Islet of Langerhans (tissue), 1 donor: ENCODE data around the gene RASSF10.

ENCODE experiments used
- FAIRE-seq: peaks from one replicate; lab custom pipeline; 2011; peaks lifted over from hg19 to GRCh38; lab: Jason Lieb, UNC

The RASSF10 gene

DNA sequence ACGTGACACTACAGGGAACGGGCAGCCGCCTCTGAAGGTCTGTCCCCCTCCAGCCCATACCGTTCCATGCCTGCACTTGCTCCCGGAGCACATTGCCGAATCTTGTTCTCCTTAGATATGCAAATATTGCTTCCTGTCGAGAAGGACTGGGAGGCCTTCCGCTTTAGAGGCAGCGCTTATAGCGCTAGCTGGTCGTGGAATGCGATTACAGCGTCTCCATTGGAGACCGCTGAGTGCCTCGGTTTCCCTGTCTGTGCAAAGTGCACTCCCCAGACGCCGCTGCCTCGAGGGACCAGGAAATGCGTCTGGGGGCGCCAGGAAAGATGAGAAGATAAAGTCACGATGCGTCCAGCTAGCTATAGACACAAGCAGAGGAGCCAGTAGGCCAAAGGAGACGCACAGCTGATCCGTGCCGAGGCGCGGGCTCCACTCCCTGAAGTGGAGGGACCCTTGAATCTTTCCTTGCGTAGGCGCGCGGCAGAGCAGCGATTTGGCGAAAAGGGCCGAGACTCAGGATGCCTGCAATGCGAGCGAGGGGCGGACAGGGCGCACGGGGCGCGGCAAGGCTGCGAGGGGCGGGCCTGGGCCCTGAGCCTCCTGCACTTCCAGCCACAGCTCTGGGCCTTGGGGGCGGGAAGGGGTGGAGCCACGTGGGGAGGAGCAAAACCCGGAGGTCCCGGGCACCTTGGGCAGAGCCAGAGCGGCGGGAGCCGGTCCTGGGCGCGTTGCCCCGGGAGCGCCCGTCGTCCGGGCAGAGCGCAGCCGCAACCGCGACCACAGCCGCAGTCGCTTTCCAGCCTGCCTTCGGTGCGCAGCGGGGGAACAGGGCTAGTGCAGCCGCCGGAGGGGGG lies at the start of gene RASSF10:
Gene RASSF10 (plus strand): TSS at position 692 of the 851 bp plus-strand sequence. CDS start 261 bp downstream, outside the sequence.
- FAIRE-seq, result no peak

DNA sequence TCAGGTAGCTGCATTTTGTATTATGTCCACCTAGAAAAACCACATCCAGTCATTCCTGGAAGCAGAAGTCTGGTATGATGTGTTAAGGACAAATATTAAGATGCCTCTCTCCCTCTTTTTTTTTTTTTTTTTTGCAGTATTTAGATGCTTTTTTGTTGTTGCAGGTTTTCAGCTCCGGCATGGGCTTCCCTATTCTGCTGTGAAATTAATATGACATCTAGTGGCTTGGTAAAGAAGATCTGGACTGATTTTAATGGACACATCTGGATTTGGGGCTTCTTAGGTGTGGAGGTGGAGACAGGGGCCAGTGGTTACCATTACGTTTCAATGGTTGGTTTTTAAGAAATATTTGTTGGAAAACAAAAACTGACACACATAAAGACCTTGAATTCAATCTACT lies 47.5 kb upstream of the RASSF10 start:
- no peak for FAIRE-seq

DNA sequence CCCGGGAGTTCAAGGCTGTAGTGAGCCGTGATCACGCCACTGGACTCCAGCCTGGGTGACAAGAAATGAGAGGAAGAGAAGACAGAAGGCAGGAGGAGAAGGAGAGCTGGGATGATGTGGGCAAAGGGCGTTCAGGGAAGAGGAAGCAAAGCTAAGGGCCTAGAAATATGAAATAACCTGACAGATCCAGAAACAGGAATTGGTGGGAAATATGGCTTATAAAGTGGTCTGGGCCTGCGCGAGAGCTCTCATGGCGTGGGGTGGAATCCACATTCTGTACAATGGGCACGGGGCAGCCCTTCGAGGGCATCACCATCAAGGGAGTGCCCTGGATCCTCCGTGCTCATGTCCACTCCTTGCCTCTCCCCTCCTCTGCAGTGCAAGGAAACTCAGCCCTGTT lies 46.8 kb upstream of the RASSF10 start:
- no peak for FAIRE-seq

DNA sequence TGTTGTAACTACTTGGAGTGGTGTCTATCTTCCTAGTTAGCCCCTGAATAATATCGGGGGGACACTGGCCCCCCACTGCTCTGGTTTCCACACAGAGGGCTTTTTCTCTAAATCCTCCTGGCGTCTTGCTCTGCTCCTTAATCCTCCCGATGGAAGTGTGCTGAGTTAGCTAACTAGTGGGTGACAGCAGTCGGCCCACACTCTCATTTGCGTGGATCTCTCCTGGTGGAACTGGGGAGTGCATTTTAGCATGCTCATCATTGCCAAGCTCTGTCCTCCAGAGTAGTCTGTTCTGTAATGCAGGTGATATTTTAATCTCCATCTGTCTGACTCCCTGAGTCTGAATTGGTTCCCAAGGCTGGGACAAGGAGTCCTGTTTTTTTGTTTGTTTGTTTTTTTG lies 46.1 kb upstream of the RASSF10 start:
- FAIRE-seq, result no peak

DNA sequence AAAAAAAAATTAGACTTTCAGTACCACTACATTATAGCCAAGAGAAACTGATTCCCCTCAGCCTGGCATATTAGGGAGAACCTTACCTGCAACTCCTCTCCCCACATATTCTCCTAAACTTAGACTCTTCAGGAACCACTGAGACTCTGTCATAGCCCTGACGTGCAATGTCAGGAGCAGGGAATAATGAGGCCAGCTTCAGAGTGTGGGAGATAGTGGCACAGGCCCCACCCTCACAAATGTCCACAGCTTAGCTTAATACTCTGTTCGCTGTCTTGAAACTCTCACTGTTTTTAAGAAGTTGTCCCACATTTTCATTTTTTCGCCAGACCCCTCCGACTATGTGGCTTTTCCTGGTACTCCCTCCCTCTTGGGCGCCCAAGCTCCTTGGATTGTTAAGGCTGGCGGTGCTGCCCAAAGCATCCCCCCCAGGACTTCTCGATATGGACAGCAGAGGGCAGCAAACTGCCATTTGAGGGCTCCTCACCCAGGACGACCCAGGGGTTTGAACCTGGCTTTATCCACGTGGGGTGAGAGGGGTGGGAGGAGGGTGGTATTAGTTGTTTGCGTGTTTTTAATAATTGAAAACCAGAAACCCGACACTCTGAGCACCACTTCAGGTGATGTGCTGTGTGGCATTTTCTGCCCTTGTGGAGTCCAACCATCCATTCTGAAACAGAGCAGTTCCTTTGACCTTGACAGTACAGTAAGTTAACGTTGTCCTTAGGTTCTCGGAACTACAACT lies 45.2 kb upstream of the RASSF10 start:
- FAIRE-seq, result no peak

DNA sequence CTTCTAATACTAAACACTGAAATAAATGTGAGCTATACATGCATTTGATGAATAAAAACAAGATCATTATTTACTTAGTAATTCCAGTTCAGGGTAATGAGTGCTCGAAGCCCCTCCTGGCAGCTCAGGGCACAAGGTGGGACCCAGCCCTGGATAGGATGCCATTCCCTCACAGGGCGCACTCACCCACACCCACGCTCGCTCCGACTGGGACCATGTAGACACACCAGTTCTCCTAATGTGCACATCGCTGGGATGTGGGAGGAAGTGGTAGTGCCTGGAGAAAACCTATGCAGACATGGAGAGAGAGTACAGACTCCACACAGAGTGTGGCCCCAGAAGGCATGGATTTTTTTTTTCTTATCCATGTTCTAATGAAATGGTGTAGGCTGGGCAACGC lies 44.5 kb upstream of the RASSF10 start:
- no peak for FAIRE-seq

DNA sequence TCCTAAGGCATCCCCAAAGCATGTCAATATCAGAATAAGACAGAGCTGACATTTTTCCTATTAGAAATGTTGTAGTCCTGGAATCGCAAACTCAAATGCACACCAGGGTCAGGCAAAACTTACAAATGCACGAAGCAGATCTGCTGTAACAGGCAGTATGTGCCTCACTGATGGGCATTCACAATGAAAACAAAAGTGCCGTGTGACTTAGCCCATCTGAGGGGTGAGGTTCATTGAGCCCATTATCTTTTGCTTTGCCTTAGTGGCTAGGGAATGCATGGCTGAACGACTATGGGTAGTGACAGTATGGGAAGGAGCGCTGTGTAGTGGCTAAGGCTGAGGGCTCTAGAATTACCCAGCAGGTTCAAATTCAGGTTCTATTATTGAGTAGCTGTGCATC lies 43.1 kb upstream of the RASSF10 start:
- no peak for FAIRE-seq

DNA sequence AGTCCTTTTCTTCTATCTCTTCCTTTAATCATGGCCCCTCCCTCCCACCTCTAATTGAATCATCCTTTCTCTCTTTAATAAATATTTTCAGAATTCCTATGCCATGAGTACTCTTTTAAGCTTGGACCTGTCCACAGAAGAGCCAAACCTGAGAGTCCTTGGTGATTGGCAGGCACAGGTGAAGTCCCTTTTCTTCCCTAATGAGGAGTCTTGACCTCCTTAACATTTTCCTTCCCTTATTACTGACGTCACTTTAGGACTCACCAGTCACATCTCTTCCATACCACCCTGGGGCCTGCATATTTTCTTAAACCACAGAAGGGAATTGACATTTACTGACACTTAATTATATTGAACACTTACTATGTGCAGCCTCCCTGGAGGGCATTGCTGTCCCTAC lies 41.0 kb upstream of the RASSF10 start:
- no peak for FAIRE-seq

DNA sequence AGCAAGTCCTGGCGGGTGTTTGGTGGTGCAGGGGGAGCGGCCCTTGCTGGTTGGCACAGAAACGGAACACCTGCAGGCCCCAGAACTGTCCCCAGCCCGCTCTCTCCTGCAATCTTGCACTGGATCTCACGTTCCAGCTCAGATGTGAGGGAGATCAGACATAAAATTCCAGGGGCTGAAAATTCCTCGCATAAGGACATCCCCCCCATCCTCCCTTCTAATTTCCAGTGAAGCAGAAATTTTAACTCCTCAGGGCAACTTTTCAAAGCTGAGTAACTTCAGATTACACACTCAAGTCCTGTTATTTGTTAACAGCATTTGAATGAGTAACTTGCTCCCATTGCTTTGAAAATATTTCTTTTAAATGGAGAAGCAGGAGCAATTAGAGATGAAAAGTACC lies 40.3 kb upstream of the RASSF10 start:
- FAIRE-seq, result no peak

DNA sequence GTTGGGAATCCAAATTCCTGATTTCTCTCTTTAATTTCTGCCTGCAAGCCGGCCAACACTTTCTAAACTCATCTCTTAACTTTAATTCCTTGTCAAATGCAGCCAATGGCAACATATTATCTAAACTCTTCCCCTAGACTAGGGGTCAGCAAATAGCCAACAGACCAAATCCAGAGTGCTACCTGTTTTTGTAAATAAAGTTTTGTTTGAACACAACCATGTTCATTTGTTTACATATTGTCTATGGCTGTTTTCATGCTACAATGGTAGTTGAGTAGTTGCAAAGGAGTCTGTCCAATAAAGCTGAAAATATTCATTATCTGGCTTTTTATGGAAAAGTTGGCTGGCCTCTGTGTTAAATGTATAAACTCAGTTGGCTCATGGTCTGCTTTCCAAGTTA lies 37.2 kb upstream of the RASSF10 start:
- no peak for FAIRE-seq

DNA sequence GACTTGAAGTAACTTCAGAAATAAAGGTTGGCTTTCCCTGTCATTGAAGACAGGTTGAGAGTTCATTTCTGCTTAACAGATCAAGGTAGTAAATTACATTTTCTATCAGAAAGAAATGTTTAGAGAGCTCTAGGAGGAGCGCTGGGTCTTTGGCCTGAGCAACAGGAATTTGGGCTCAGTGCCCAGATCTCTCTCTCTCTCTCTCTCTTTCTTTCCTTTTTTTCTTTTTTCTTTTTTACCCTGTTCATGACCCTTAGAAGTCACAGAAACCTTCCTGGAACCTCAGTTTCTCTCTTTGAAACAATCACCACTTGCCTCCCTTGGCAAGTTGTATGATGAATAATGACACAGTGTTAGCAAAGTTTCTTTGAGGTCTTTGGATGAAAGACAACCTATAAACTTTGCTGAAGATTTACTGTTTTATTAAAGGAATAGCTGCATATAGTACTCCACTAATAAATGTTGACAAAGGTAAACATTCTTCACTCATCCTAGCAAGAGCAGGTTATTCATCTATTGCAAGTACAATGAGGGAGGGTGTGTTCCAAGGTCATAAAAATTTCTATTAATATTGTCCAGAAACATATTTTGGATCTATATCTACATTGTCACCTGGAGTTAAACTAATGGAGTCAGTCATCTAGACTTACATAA lies 35.5 kb upstream of the RASSF10 start:
- no peak for FAIRE-seq

DNA sequence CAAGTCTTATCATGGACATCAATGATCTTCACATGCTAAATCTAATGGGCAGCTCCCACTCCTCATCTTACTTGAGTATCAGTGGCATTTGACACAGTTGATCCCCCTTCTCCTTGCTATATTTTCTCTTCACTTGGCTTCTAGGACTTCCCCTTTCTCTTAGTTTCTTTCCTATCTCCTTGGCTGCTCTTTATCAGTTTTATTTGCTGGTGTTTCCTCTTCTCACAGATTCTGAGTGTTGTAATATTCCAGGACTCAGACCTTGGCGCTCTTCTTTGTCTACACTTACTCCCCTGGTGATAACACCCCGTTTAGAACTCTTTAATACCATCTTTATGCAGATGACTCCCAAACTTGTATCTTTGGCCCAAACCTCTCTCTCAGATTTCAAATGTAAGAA lies 33.9 kb upstream of the RASSF10 start:
- no peak for FAIRE-seq

DNA sequence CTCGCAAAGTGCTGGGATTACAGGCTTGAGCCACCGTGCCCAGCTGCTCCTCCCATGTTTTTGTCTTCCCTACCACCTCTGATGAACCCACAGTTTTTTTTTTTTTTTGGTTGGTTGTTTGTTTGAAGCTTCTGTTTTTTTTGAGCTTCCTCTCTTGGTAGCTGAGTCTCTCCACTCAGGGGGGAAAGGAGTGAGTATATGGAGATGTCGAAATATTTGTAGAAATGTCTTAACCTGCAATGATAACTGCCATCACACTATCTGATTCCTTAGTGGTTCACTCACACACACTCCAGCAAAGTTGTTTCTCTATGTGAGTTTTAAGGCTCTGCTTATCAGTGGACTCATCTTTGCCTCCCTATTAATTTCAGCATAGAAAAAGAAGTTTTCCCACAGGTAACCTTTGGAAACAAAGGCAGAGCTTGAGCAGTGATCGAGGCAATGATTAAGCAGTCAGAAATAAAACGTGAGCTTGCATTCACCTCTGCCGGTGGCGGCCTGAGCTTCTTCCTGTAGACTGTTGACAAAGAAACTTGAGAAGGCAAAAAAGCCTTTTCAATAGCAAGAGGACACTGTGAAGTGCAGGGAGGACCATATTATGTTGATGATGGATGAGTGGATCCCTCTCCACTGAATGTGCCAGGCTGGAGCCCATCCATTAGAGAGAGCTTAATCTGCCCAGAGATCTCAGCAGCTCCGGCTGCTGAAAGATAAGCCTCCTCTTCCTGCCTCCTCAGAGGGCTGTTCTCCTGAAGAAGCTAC lies 29.0 kb upstream of the RASSF10 start:
- no peak for FAIRE-seq

DNA sequence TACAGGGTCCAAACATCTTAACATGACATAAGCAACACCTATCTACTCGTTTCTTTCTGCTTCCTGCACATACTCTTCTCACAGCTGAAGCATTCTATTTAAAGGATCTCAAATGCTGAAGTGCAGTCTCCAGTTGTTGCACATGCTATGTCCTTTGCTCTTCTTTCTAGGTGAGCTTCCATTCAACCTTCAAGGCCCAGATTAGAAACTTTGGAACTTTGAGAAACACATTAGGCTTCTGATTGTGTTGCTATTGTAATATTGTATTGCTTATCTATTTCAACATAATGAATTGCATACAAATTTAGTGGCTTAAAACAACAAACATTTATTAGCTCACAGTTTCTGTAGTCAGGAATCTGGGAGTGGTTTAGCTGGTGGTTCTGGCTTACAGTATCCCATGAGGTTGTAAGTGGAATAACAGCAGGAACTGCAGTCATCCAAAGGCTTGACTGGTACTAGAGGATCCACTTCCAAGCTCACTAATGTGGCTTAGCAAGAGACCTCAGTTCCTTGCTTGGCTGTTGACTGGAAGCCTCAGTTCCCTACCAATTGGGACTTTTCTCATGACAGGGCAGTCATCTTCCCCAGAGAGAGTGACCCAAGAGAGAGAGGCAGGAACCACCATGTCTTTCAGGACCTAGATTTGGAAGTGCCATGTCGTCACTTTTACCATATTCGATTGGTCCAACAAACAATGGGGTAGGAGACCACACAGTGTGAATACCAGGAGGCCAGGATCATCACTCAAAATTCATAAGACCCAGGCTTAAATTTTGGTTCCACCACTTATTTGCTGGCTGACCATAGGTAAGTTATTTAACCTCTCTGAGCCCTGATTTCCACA lies 27.2 kb upstream of the RASSF10 start:
- FAIRE-seq, result no peak

DNA sequence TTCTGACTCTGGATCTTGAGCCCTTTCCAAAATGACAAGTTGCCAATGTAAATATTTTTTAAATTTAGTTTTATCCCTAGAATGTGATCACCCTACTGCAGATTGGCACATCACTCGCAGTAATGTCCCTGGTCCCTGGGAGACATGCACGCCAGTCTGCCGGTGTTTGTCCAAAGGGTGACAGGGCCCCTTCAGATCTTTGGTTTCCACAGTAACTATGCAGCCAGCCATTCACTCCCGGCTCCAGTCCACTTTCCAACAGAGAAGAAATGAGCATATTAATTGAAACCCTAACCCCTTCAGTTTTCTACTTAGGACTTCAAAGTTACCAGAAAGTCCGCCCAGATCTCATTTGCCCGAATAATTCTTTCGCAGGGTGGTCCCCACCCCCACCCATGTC lies 25.8 kb upstream of the RASSF10 start:
- peak; percentile 9 for FAIRE-seq

DNA sequence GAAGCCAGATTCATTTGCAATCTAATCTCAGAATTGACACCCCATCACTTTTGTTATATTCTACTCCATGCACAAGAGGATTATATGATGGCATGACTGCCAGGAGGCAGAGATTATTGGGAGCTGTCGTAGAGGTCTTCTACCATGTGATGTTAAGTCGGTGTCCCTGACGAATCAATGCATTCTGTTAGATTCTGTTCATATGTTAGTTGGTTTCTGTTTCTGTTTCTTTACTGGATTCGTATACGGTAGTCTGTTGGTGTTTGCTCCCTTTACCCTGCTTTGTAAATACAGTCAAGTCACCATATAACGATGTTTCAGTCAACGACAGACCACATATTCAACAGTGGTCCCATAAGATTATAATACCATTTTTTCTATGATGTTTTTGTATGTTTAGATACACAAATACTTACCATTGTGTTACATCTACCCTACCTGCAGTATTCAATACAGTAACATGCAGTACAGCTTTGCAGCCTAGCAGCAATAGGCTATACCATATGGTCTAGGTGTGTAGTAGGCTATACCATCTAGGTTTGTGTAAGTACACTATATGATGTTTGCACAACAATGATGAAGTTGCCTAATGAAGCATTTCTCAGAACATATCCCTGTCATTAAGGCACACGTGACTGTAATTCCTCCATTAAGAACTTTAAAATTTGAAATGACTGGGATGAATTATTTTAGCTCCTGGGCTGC lies 22.8 kb upstream of the RASSF10 start:
- FAIRE-seq, result no peak

DNA sequence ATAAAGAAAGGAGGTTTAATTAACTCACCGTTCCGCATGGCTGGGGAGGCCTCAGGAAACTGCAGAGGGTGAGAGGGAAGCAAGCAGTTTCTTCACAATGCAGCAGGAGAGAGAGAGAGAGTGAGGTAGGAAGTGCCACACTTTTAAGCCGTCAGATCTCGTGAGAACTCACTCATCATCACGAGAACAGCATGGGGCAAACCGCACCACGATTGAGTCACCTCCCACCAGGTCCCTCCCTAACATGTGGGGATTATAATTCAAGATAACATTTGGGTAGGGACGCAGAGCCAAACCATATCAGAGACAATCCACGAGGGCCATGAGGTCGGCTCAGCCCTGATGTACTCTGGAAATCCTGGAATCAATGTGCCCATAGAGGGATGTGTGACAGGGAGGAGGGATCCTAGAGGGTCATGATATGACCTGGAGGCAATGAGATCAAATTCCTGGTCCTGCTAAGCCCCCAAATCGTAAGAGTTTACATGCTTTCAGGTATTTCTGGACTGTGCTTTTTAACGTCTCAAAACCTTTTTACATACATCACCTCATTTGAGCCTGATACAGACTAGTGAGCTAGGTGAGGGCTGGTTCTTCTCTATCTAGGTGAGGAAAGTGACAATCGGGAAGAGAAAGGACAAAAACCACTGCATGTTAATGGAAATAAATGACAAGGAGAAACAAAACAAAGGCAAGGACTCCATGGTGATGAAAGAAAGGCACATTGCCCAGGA lies 19.5 kb upstream of the RASSF10 start:
- no peak for FAIRE-seq

DNA sequence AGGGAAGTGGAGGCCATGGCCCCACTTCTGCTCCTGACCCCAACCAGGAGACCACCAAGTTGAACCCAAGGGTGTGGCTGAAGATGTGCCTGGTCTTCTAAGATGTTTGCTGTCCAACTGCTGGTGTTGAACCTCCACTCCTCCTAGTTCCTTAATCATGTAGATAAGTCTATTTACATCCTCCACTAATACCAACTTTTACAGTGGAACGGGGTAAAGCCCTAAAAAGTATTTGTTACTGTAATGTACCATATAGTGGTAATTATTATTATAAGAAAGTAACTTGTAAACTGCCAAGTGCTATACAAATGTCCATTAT lies 19.0 kb upstream of the RASSF10 start:
- no peak for FAIRE-seq

DNA sequence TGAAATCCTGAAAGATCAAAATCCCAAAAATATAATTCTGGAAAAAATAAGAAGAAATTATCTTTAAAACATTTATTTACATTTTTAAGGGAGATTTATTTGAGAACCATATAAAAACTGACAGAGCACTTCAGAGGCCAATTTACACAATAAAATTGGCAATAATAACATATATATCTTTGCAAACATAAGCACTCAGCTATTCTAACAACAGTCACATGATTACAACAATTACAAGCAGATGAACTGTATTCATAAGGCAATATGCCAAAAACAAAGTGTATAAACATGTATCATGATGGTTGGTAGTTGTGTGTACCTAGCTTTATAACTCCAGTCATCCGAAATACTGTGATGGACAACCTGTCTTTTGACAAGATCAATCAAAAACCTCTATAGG lies 17.7 kb upstream of the RASSF10 start:
- FAIRE-seq, result no peak

DNA sequence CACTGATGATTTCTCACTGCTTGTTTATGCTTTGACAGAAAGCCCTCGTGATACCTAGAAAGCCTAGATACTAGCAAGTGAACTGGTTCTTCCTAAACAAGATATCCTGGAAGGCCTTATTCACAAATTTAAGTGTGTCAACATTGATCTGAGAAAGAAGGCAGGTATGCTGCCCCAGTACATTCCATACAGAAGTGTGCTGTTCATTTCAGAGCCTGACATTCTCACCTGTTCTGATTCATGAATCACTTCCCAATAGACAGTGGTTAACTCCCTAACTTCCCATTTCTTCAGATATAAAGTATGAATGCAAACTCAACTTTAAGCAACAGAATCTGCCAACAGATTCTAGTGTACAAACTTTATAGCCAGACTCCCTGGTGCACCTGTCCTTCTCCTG lies 15.5 kb upstream of the RASSF10 start:
- FAIRE-seq, result no peak
